ENCODE measurements around the gene MST1R. TPM values are rescaled to one million over a fixed set of nuclear protein-coding genes. Genes with fewer than 3 reads are reported as not detected.
A peak's percentile ranks its signal among the peaks of the same experiment; 100 is the strongest.

The MST1R gene
- total RNA-seq, 1 donor from 2014 or later, result 0.67 TPM

DNA sequence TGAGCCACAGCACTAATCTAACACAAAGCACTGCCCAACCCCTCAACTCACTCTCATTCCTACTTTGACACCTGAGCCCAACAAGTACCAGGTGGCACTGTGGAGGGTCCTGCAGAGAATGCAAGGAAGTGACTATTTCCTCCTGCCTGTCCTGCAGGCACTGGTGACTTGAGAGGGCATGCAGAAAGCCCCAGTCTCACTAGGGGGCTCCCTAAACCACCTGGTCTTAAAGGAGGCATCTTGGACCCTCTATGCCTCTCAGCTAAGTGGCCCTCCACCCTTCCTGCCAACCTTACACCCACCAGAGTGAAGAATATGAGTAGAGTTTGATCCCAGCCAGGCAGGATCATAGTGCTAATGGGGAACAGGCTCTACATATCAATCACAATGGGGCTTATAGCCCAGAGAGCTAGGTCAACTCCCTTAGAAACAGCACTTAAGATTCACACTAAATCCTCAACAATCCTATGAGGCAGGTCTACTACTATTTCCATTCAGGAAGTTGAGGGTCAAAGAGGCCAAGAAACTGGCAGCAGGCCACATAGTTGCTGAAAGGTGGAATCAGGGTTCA is 62.5 kb downstream of the MST1R start:
- H3K36me3 Mint-ChIP-seq (ENCODE audit: low read depth, unreplicated experiment), result no peaks in the 10 kb centered on the region
- H3K9me3 Mint-ChIP-seq (ENCODE audit: unreplicated experiment), result no peaks in the 10 kb centered on the region

DNA sequence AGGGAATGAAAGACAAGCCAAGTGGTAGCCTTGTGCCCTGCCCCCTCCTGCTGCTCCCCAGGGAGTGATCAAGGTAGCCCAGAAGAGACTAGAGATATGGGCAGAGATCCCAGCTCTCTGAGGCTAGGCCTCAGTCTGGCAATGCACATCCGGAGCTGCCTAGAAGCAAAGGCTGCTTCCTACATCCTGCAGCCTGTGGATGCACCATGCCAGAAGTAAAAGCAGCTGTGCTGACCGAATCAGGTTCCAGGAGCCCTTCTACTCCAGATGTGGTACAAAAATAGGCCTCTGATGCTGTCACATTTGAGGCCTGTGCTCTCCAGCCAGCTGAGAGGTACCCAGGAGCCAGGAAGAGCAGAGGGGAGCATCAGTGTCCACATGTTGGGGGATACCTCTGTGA is 63.3 kb downstream of the MST1R start:
- DNase-seq (ENCODE audit: low spot score), result no peak
- Mint-ChIP-seq H3K4me1 (ENCODE audit: unreplicated experiment) (peaks cover 37% of the 10 kb centered on the region), H3K36me3 (ENCODE audit: low read depth, unreplicated experiment) (no peaks in the 10 kb centered on the region), H3K27me3 (ENCODE audit: unreplicated experiment) (peaks cover 7% of the 10 kb centered on the region), H3K9me3 (ENCODE audit: unreplicated experiment) (no peaks in the 10 kb centered on the region), H3K4me3 (ENCODE audit: unreplicated experiment) (no peak overlapping the region), H3K27ac (ENCODE audit: unreplicated experiment) (peak overlapping the region; percentile 88)
- TF ChIP-seq CTCF (IDR thresholded peaks at IDR 0.05; ENCODE audit: unreplicated experiment), result no peak

More for the DNA sequence above, 62.5 kb downstream of the MST1R start:
- H3K27me3 Mint-ChIP-seq (ENCODE audit: unreplicated experiment), result peaks cover 7% of the 10 kb centered on the region
- H3K4me3 Mint-ChIP-seq (ENCODE audit: unreplicated experiment), result peak overlapping the region; percentile 38
- TF ChIP-seq CTCF (IDR thresholded peaks at IDR 0.05; ENCODE audit: unreplicated experiment), result no peak
- H3K4me1 Mint-ChIP-seq (ENCODE audit: unreplicated experiment), result peaks cover 37% of the 10 kb centered on the region
- peak overlapping the region; percentile 88 for H3K27ac Mint-ChIP-seq (ENCODE audit: unreplicated experiment)
- DNase-seq (ENCODE audit: low spot score), result peak; percentile 64

GRCh38 chr3:49839193-49839809 is 64.4 kb downstream of the MST1R start:
- Mint-ChIP-seq H3K4me3 (ENCODE audit: unreplicated experiment) (no peak overlapping the region), H3K9me3 (ENCODE audit: unreplicated experiment) (no peaks in the 10 kb centered on the region)

More at GRCh38 chr3:49839193-49839809, 64.4 kb downstream of the MST1R start:
- H3K27ac Mint-ChIP-seq (ENCODE audit: unreplicated experiment), result no peak overlapping the region
- H3K4me1 Mint-ChIP-seq (ENCODE audit: unreplicated experiment), result peaks cover 37% of the 10 kb centered on the region
- no peaks in the 10 kb centered on the region for H3K36me3 Mint-ChIP-seq (ENCODE audit: low read depth, unreplicated experiment)
- peak; percentile 74 for DNase-seq (ENCODE audit: low spot score)
- H3K27me3 Mint-ChIP-seq (ENCODE audit: unreplicated experiment), result peaks cover 5% of the 10 kb centered on the region
- TF ChIP-seq CTCF (IDR thresholded peaks at IDR 0.05; ENCODE audit: unreplicated experiment), result peak; percentile 90

Other genes with a start within 250 kb of the MST1R start
- gene APEH, start 229.5 kb downstream of the MST1R start, total RNA-seq (ENCODE audit: unreplicated experiment), result 71.1 TPM
- 22.0 TPM for gene MST1, start 214.4 kb downstream of the MST1R start, total RNA-seq (ENCODE audit: unreplicated experiment)
- gene RNF123, start 214.3 kb downstream of the MST1R start, total RNA-seq (ENCODE audit: unreplicated experiment), result 42.3 TPM
- 0.56 TPM for gene AMIGO3, start 184.2 kb downstream of the MST1R start, total RNA-seq (ENCODE audit: unreplicated experiment)
- 21.3 TPM for gene GMPPB, start 179.9 kb downstream of the MST1R start, total RNA-seq (ENCODE audit: unreplicated experiment)
- 56.4 TPM for gene IP6K1, start 117.3 kb downstream of the MST1R start, total RNA-seq (ENCODE audit: unreplicated experiment)
- gene CDHR4, start 104.0 kb downstream of the MST1R start, total RNA-seq (ENCODE audit: unreplicated experiment), result 1.1 TPM
- gene INKA1, start 100.6 kb downstream of the MST1R start, total RNA-seq (ENCODE audit: unreplicated experiment), result 57.6 TPM
- 6.0 TPM for gene UBA7, start 89.9 kb downstream of the MST1R start, total RNA-seq (ENCODE audit: unreplicated experiment)
- 6.2 TPM for gene TRAIP, start 47.3 kb downstream of the MST1R start, total RNA-seq (ENCODE audit: unreplicated experiment)
- gene CAMKV, start 34.0 kb downstream of the MST1R start, total RNA-seq (ENCODE audit: unreplicated experiment), result 0.67 TPM
- 6.1 TPM for gene MON1A, start 25.9 kb upstream of the MST1R start, total RNA-seq (ENCODE audit: unreplicated experiment)
- gene RBM6, start 36.3 kb upstream of the MST1R start, total RNA-seq (ENCODE audit: unreplicated experiment), result 76.2 TPM
- 219 TPM for gene RBM5, start 185.0 kb upstream of the MST1R start, total RNA-seq (ENCODE audit: unreplicated experiment)

Data from endothelial cell (in vitro differentiated cells).